Stomach smooth muscle (tissue), 2 donors: ENCODE measurements around the gene TRIM6.
"Not testable (repeated sequence)": the region's sequence is repeated elsewhere in the genome, so short reads cannot be mapped to it uniquely, and the experiment has no call there.

ENCODE experiments used
- H3K27ac ChIP-seq: one replicate; pipeline ENCODE4 v1.7.0; 2013; ENCODE audit warnings: mild to moderate bottlenecking, low read length, inconsistent platforms
- H3K27me3 ChIP-seq, 2 donors: one replicate each; pipeline ENCODE4 v1.7.0; 2013; ENCODE audit warnings: low read length in 2 of 2; ENCODE audit not compliant: insufficient read depth in 2 of 2, control insufficient read depth in 1 of 2
- H3K36me3 ChIP-seq, 2 donors: one replicate each; pipeline ENCODE4 v1.7.0; 2013; ENCODE audit warnings: low read length in 2 of 2; ENCODE audit not compliant: control insufficient read depth in 2 of 2, insufficient read depth in 2 of 2
- H3K4me1 ChIP-seq: one replicate; pipeline ENCODE4 v1.7.0; 2013; ENCODE audit warnings: low read length; ENCODE audit not compliant: control insufficient read depth, insufficient read depth
- H3K4me3 ChIP-seq, 2 donors: one replicate each; pipeline ENCODE4 v1.7.0; 2013; ENCODE audit warnings: low read length in 2 of 2
- H3K9ac ChIP-seq, 2 donors: one replicate each; pipeline ENCODE4 v1.7.0; 2013; ENCODE audit warnings: low read length in 2 of 2, mild to moderate bottlenecking in 1 of 2
- H3K9me3 ChIP-seq, 2 donors: one replicate each; pipeline ENCODE4 v1.7.0; 2013; ENCODE audit warnings: low read length in 2 of 2; ENCODE audit not compliant: control insufficient read depth in 2 of 2
- donor health status: healthy.
- donor health status: Pancreatic carcinoma.

The TRIM6 gene

GRCh38 chr11:5624489-5625279, 28.2 kb downstream of the TRIM6 start, which contains the start of gene TRIM34:
Gene TRIM34, plus strand, starts transcription at chr11:5625001. Its CDS starts 7,331 bp downstream, at chr11:5632332.
- Histone ChIP-seq H3K9ac (peak within 1 kb of the TSS; percentile 43 to 86), H3K4me3 (peak within 1 kb of the TSS; percentile 70 to 90), H3K4me1 (peaks cover 25% of the 10 kb centered on the region), H3K27me3 (no peaks in the 10 kb centered on the region), H3K36me3 (peaks cover 0 to 2% of the 10 kb centered on the region in 2 donors), H3K9me3 (no peaks in the 10 kb centered on the region), H3K27ac (peak within 1 kb of the TSS; percentile 31)

GRCh38 chr11:5625281-5625680, 28.8 kb downstream of the TRIM6 start:
- peak overlapping the region; percentile 43 to 86 for H3K9ac ChIP-seq
- H3K4me3 ChIP-seq, result peak overlapping the region; percentile 70 to 90

GRCh38 chr11:5626196-5626595, 29.8 kb downstream of the TRIM6 start:
- Histone ChIP-seq H3K27ac (no peak overlapping the region), H3K4me3 (no peak overlapping the region), H3K27me3 (no peaks in the 10 kb centered on the region), H3K4me1 (peaks cover 20% of the 10 kb centered on the region), H3K36me3 (peaks cover 0 to 2% of the 10 kb centered on the region in 2 donors), H3K9ac (no peak overlapping the region), H3K9me3 (no peaks in the 10 kb centered on the region)

More at GRCh38 chr11:5625281-5625680, 28.8 kb downstream of the TRIM6 start:
- H3K27ac ChIP-seq, result peak overlapping the region; percentile 31
- peaks cover 0 to 2% of the 10 kb centered on the region in 2 donors for H3K36me3 ChIP-seq
- no peaks in the 10 kb centered on the region for H3K27me3 ChIP-seq
- H3K4me1 ChIP-seq, result peaks cover 25% of the 10 kb centered on the region
- H3K9me3 ChIP-seq, result no peaks in the 10 kb centered on the region

GRCh38 chr11:5631417-5631816, 35.0 kb downstream of the TRIM6 start:
- Histone ChIP-seq H3K9me3 (no peaks in the 10 kb centered on the region), H3K4me1 (no peaks in the 10 kb centered on the region), H3K4me3 (no peak overlapping the region), H3K27me3 (no peaks in the 10 kb centered on the region), H3K9ac (no peak overlapping the region), H3K36me3 (peaks cover 0 to 7% of the 10 kb centered on the region in 2 donors), H3K27ac (no peak overlapping the region)

GRCh38 chr11:5631969-5632635, 35.7 kb downstream of the TRIM6 start:
- no peak overlapping the region for H3K9ac ChIP-seq
- H3K27me3 ChIP-seq, result no peaks in the 10 kb centered on the region
- no peak overlapping the region for H3K4me3 ChIP-seq
- peaks cover 0 to 7% of the 10 kb centered on the region in 2 donors for H3K36me3 ChIP-seq
- H3K4me1 ChIP-seq, result no peaks in the 10 kb centered on the region
- no peaks in the 10 kb centered on the region for H3K9me3 ChIP-seq
- H3K27ac ChIP-seq, result no peak overlapping the region

- no peak overlapping the region for H3K27ac ChIP-seq
- peaks cover 4 to 6% of the 10 kb centered on the region in 2 donors for H3K36me3 ChIP-seq
- no peak overlapping the region for H3K4me3 ChIP-seq
- no peaks in the 10 kb centered on the region for H3K4me1 ChIP-seq
- no peak overlapping the region for H3K9ac ChIP-seq
- no peaks in the 10 kb centered on the region for H3K27me3 ChIP-seq
- no peaks in the 10 kb centered on the region for H3K9me3 ChIP-seq
Observed at GRCh38 chr11:5639953-5640352, 43.5 kb downstream of the TRIM6 start.

- no peak overlapping the region for H3K4me3 ChIP-seq
- no peak overlapping the region for H3K9ac ChIP-seq
- H3K27me3 ChIP-seq, result no peaks in the 10 kb centered on the region
- H3K4me1 ChIP-seq, result no peaks in the 10 kb centered on the region
- no peak overlapping the region for H3K27ac ChIP-seq
- H3K36me3 ChIP-seq, result peaks cover 4 to 6% of the 10 kb centered on the region in 2 donors
- no peaks in the 10 kb centered on the region for H3K9me3 ChIP-seq
Observed at GRCh38 chr11:5643585-5643984, 47.1 kb downstream of the TRIM6 start.

GRCh38 chr11:5646139-5646538, 49.7 kb downstream of the TRIM6 start:
- no peak overlapping the region for H3K27ac ChIP-seq
- H3K27me3 ChIP-seq, result no peaks in the 10 kb centered on the region
- H3K9ac ChIP-seq, result no peak overlapping the region
- peaks cover 4 to 6% of the 10 kb centered on the region in 2 donors for H3K36me3 ChIP-seq
- H3K4me3 ChIP-seq, result no peak overlapping the region
- no peaks in the 10 kb centered on the region for H3K9me3 ChIP-seq
- no peaks in the 10 kb centered on the region for H3K4me1 ChIP-seq

GRCh38 chr11:5655474-5655873, 59.0 kb downstream of the TRIM6 start:
- H3K4me1 ChIP-seq, result no peaks in the 10 kb centered on the region
- H3K9me3 ChIP-seq, result no peaks in the 10 kb centered on the region
- no peaks in the 10 kb centered on the region for H3K27me3 ChIP-seq
- H3K4me3 ChIP-seq, result no peak overlapping the region
- H3K36me3 ChIP-seq, result no peaks in the 10 kb centered on the region
- no peak overlapping the region for H3K9ac ChIP-seq
- H3K27ac ChIP-seq, result no peak overlapping the region

- not testable (repeated sequence) for H3K9me3 ChIP-seq, H3K36me3 ChIP-seq, H3K27ac ChIP-seq, H3K4me1 ChIP-seq, H3K4me3 ChIP-seq, H3K27me3 ChIP-seq, H3K9ac ChIP-seq
Observed at GRCh38 chr11:5656956-5657355, 60.5 kb downstream of the TRIM6 start.

- H3K9me3 ChIP-seq, result no peaks in the 10 kb centered on the region
- no peak overlapping the region for H3K9ac ChIP-seq
- H3K27me3 ChIP-seq, result no peaks in the 10 kb centered on the region
- no peak overlapping the region for H3K27ac ChIP-seq
- no peak overlapping the region for H3K4me3 ChIP-seq
- no peaks in the 10 kb centered on the region for H3K36me3 ChIP-seq
- no peaks in the 10 kb centered on the region for H3K4me1 ChIP-seq
Observed at GRCh38 chr11:5658318-5658717, 61.9 kb downstream of the TRIM6 start.
